Glomerular visceral epithelial cell (primary cell): ENCODE data around the gene ANKRD18A.
A peak's percentile ranks its signal among the peaks of the same experiment; 100 is the strongest.
"Not testable (repeated sequence)": the region's sequence is repeated elsewhere in the genome, so short reads cannot be mapped to it uniquely, and the experiment has no call there.

ENCODE experiments used
- DNase-seq: peaks from one replicate; pipeline ENCODE4 v3.0.0-alpha.2; 2016; ENCODE audit errors: extremely low spot score

The ANKRD18A gene

DNA sequence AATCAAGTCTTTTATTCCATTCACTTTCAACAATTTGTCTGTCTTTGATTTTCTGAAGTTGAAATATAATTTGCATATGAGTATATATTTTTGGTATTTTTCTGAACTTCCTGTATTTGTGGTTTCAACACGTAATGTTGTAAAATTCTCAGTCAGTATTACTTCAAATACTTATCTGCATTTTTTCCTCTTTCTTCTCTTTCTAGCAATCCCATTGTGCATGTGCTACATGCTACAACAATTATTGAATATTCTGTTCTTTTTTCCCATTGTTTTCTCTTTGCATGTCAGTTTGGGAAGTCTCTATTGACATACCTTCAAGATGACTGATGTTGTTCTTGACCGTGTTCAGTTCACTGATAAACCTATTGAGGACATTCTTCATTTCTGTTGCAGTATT, 5.6 kb upstream of the ANKRD18A start:
- no peak for DNase-seq

DNA sequence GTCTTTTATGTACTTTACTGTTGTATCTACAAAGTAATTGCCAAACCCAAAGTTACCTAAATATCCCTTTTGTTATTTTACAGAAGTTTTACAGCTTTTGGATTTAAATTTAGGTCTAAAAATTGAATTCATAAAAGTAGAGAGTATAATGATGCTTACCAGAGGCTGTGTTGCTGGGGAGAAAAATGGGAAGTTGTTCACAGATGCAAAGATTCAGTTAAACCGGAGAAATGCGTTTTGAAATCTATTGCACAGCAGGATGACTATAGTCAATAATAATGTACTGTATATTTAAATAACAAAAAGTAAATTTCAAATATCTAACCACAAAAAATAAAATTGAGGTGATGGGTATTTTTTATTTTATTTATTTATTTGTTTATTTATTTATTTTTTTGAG, 2.6 kb upstream of the ANKRD18A start:
- DNase-seq, result no peak

GRCh38 chr9:38622288-38622674, 1.9 kb upstream of the ANKRD18A start:
- peak; percentile 73 for DNase-seq

DNA sequence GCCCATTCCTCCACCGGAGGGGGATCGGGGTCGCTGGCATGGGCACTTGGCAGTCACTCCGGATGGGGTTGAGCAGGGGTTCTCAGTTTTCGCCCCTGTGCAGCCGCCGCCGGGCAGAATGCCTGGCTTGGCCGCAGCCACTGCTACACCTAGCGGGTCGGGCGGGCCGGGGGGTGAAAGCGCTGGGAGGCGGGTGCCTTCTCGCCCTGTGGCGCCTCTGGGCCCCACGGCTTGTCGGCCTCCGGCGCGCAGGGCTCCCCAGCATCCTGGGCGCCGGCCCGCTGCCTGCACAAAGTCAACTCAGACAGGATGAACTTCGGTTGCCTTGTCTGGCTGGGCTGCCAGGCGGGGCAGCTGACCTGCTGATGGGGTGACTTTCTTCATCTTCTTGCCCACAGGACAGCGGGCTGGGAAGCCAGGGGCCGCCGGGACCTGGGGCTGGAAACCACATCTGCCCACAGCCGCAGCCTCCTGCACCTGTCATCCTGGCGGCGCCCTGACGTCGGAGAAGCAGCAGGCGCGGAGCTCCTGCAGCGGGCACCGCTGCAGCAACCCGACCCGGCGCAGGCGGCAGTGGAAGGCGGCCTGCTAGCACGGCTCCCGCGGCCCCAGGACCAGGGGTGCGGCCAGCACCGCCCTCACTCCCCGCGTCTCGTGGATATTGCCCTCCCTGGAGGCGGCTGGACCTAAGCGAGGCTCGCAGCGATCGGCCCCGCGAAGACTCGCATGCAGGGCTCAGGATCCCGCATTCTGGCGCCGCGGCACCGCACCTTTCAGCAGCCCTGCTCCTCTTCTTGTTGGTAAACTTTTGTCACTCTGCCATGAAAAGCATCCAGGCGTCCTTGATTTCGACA, 1.3 kb upstream of the ANKRD18A start:
- peak; percentile 64 for DNase-seq

DNA sequence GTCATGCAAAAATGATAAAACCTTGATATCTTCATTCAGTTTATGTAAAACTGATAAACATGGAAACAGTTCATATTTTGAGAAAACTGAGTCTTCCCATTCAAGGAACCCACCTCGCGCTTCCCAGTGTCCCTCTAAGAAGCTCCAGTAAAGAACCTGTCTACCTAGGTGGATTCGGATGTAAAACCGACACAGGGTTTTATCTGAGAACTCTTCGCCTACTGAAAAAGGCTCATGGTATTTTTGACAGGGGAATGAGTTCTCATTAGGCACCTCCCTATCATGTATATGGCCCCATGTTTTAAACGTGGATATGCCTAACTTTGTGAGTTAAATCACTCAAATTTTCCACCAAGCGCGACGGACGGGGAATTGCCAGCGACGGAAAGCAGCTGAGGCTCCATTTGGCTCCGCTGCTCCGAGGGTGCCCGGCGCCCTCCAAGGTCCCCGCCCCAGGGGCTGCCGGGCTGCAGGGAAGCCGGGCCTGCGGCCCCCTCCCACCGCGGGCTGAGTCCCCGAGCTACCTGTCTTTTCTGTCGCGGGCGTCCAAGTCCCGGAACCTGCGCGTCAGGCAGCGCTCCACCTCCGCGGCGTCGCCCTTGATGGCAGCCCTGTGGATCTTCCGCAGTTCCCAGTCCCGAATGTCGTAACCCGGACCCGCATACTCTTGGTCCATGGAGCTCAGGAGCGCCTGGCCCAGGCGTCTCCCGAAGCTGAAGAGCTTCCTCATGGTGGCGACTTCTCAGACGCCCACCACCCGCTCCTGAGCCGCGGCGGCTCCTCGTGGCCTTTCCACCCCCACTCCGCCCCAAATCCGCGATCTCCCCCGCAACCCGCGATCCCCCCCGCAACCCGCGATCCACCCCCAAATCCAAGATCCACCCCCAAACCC, 594 bp downstream of the ANKRD18A start:
- DNase-seq, result peak; percentile 22

- not testable (repeated sequence) for DNase-seq
Measured at GRCh38 chr9:38598029-38598745, 22.2 kb downstream of the ANKRD18A start.

GRCh38 chr9:38595117-38595516, 25.3 kb downstream of the ANKRD18A start:
- DNase-seq, result not testable (repeated sequence)

- DNase-seq, result not testable (repeated sequence)
Measured at GRCh38 chr9:38591346-38592063, 28.9 kb downstream of the ANKRD18A start.

GRCh38 chr9:38583765-38584164, 36.6 kb downstream of the ANKRD18A start:
- DNase-seq, result not testable (repeated sequence)

- not testable (repeated sequence) for DNase-seq
Measured at GRCh38 chr9:38580112-38580511, 40.3 kb downstream of the ANKRD18A start.

DNA sequence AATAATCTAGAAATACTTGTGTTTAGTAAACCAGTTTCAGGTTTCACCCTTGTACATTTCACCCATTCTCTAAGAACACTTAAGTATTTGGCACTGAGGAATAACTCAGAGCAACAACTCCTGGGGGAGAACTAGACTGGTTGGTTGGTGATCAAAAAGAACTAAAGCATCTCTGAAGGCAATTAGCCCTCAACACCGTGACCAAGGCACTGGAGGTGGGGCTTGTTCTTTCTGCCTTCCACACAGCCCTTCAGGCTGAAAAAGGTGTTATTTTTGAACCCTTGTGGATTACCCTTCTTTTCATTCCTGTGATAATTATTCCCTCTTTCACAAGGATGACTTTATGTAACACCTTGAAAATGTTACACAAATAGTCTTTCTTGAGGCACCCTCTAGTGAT, 44.2 kb downstream of the ANKRD18A start:
- DNase-seq, result not testable (repeated sequence)

GRCh38 chr9:38566048-38566447, 54.3 kb downstream of the ANKRD18A start:
- not testable (repeated sequence) for DNase-seq

DNA sequence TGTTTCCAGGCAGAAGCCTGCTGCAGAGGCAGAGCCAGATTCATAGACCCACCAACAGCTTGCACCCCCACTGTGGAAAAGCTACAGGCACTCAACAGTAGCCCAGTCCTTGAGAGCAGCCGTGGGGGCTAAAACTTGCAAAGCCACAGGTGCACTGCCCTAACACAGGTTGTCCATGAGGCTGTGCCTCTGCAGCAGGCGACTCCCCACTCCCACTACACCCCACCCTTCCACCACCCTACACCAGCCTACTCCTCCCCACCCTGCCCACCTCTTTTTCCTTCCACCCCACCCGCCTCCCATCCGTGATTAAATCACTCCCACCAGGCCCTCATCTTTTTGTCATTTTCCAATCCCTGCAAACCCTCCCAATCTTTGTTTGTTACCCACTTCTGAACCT, 55.2 kb downstream of the ANKRD18A start:
- not testable (repeated sequence) for DNase-seq

GRCh38 chr9:38563911-38564310, 56.5 kb downstream of the ANKRD18A start:
- DNase-seq, result not testable (repeated sequence)

DNA sequence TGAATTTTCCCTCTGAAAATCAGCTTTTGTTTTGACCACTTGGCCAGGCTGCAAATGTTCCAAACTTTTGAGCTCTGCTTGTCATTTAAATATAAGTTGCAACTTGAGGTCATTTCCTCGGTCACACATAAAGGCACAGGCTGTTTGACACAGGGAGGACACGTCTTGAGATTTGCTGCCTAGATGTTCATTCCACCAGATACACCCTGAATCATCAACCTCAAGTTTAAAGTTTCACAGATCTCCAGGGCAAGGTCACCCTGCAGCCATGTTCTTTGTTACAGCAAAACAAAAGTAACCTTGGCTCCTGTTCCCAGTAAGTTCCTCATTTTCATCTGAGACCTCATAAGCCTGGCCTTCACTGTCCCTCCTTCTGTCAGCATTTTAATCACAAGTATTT, 59.3 kb downstream of the ANKRD18A start:
- DNase-seq, result peak; percentile 41

DNA sequence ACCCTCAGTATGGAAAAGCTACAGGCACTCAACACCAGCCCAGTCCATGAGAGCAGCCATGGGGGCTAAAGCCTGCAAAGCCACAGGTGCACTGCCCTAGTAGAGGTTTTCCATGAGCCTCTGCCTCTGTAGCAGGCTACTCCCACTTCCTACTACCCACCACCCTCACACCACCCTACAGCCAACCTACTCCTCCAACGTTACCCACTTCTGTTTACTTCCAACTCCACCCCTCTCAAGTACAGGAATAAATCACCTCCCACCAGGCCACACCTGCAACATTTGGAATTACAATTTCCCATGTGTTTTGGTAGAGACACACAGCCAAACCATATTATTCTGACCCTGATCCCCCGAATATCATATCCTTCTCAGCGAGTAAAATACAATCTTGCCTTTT, 61.2 kb downstream of the ANKRD18A start:
- DNase-seq, result not testable (repeated sequence)

GRCh38 chr9:38557746-38558145, 62.6 kb downstream of the ANKRD18A start:
- not testable (repeated sequence) for DNase-seq

- DNase-seq, result not testable (repeated sequence)
Measured at GRCh38 chr9:38554966-38555365, 65.4 kb downstream of the ANKRD18A start.

DNA sequence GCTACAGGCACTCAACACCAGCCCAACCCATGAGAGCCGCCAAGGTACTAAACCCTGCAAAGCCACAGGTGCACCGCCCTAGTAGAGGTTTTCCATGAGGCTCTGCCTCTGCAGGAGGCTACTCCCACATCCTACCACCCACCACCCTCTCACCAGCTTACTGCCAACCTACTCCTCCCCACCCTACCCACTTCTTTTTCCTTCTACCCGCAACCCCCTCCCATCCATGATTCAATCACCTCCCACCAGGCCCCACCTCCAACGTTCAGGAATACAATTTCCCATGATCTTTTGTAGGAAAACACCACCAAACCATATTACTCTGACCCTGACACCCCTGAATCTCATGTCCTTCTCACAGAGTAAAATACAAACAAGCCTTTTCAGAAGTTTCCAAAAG, 67.4 kb downstream of the ANKRD18A start:
- not testable (repeated sequence) for DNase-seq

- DNase-seq, result not testable (repeated sequence)
Measured at GRCh38 chr9:38546497-38547163, 73.8 kb downstream of the ANKRD18A start.

- not testable (repeated sequence) for DNase-seq
Measured at GRCh38 chr9:38540535-38540934, 79.9 kb downstream of the ANKRD18A start.
